ENCODE measurements around the gene MAGEF1.
A peak's percentile ranks its signal among the peaks of the same experiment; 100 is the strongest.

The MAGEF1 gene

GRCh38 chr3:184719709-184720108 lies 7.8 kb upstream of the MAGEF1 start:
- no peak for DNase-seq

- DNase-seq: no peak
Measured at GRCh38 chr3:184718431-184718830, 6.6 kb upstream of the MAGEF1 start.

DNA sequence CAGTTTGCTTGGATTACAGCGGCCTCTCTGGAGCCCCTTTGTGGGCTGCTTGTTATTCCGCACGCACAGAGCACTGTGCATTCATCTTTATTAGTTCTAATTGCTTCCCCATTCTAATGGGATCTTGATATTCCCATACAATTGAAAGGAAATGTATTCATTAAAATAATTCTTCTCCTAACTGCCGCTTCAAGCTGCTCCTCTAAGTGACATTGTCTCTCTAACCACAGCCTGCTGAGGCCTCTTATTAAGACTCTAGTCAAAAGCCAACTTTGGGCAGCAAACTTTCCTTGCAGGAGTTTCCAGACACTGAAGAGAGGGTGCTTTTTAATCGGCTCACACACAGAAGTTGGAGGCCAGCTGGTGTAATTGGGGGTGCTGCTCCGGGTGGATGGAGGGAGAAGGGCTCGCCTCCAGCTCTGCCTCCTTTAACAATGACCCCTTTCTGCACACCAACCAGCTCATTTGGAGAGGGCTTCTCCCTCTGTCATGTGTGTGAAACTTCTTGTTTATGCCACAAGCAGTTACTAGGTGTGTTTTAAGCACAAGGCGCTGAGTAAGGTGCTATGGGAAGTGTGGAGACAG lies 5.6 kb upstream of the MAGEF1 start:
- DNase-seq: no peak

GRCh38 chr3:184716622-184717398 lies 4.9 kb upstream of the MAGEF1 start:
- DNase-seq: no peak

DNA sequence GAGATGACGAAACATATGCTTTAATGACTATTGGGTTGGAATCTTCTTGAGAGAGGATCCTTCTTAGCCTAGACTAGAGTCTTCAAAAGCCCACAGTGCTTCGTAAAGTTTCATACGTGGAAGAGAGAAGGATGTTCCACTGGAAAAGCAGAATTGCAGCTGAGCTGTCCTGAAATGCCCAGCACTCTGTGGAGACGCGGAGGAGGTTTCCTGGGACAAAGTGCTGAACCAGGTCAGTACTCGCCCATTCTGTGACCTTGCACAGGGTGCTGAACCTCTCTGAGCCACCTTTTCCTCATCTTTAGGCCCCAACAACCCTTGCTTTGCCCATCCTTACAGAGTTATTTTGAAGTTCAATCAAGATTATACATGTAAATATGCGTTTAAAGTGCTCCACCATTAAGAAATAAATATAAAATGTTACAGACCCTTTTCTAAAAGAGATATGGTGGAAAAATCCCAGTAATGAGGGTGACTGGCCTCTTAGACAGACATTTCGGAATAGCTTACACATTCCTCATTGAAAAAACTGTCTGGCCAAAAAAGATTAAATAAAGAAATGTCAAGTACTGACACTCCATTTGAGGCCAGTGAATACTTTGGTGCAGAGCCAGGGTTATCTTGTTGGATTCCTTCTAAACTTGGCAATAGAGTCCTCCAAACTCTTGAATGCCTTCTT lies 4.2 kb upstream of the MAGEF1 start:
- DNase-seq: no peak

GRCh38 chr3:184713521-184713920 lies 1.7 kb upstream of the MAGEF1 start:
- DNase-seq: no peak

DNA sequence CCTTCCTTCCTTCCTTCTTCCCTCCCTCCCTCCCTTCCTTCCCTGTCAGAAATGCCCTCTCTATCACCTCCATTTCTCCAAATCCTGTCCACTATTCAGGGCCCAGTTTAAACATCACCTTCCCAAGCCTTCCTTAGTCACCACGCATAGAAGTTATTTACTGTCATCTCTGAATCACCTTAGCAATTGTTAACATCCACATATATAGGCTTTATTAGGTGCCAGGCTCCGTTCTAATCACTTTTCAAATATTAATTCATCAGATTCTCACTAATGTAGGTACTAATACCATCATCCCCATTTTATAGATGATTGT lies 1.1 kb upstream of the MAGEF1 start:
- no peak for DNase-seq

- no peak for DNase-seq
Measured at GRCh38 chr3:184712248-184713039, 580 bp upstream of the MAGEF1 start.

DNA sequence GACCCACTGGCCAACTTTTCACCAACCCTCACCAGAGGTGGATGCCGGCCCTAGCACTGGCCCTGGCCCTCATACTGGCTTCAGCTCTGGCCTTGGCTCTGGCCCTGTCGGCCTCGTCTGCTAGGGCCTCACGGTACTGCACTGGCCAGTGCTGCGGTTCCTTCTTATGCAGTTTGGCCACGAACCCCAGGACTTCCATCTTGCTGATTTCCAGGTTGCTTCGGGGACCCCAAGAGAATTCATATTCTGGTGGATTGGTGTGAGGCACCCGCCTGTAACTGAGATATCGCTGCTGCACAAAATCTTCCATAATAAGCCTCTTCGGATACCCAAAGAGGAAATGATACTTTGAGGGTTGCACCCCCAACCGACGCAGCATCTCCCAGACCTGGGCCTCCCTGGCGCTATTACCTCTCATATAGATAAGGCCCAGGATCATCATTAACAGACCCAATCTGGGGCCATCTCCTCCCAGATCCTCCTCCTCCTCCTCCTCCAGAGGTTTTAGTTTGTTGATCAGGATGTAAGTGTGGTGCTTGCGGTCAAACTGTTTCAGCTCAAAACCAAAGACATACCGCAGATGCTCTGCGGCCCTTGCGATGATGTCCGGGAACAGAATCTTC lies 883 bp downstream of the MAGEF1 start:
- peak in 1 of 2 donors; percentile 8 for DNase-seq

GRCh38 chr3:184703657-184704056 lies 8.2 kb downstream of the MAGEF1 start:
- no peak for DNase-seq

DNA sequence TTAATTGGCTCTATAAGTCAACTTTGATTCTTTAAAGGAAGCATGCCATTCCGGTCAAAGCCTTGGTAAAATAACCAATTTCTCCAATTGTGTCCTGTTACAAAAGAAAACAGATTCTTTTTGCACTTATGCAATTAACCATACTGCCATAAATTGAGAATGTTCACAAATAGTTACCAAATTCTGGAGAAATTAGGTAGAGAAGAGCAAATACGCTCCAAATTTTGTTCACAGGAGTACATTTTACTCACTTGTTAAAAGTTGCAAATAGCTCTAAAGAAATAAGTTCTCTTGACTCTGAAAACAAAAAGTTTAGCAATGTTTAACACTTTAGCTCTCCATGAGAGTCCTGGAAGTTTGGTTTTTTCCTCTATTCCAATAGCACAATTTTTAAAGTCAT lies 11.1 kb downstream of the MAGEF1 start:
- no peak for DNase-seq

DNA sequence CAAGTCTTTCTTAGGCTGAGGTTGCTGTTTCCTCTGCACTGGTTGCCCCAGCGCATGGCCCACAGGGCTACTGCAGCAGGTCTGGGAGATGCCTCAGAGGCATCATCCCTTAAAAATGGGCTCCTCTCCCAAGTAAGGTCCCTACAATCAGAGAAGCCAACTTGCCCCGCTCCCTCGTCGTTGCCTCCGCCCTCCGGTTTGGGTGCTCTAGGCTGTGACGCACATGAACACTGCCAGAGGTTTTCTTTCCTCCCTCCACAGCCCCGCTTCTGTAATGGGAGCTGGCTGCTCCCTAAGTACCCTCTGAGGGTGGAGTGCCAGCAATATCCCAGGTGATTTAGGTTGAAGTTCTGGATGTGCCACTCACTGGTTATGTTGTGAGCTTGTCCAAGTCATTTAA lies 14.0 kb downstream of the MAGEF1 start:
- no peak for DNase-seq

GRCh38 chr3:184696697-184697096 lies 15.2 kb downstream of the MAGEF1 start:
- DNase-seq: no peak

DNA sequence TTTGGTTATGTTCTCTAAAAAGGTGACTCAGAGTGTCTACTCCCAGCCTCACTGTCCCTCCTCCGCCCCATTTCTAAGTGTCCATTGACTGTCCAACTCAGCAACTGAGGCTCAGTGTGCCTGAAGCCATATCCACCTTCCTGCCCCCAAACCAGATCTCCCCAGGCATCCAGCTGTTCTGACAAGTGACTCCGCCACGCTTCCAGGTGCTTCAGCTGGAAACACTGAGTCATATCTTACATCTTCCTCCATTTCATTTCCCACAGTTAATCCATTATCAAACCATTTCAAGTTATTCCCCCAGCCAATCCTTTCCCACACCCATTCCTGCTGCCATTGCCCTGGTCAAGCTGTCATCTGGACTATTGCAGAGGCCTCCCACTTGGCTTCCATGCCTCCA lies 17.1 kb downstream of the MAGEF1 start:
- DNase-seq: no peak

- DNase-seq: no peak
Measured at GRCh38 chr3:184694133-184694665, 17.7 kb downstream of the MAGEF1 start.

DNA sequence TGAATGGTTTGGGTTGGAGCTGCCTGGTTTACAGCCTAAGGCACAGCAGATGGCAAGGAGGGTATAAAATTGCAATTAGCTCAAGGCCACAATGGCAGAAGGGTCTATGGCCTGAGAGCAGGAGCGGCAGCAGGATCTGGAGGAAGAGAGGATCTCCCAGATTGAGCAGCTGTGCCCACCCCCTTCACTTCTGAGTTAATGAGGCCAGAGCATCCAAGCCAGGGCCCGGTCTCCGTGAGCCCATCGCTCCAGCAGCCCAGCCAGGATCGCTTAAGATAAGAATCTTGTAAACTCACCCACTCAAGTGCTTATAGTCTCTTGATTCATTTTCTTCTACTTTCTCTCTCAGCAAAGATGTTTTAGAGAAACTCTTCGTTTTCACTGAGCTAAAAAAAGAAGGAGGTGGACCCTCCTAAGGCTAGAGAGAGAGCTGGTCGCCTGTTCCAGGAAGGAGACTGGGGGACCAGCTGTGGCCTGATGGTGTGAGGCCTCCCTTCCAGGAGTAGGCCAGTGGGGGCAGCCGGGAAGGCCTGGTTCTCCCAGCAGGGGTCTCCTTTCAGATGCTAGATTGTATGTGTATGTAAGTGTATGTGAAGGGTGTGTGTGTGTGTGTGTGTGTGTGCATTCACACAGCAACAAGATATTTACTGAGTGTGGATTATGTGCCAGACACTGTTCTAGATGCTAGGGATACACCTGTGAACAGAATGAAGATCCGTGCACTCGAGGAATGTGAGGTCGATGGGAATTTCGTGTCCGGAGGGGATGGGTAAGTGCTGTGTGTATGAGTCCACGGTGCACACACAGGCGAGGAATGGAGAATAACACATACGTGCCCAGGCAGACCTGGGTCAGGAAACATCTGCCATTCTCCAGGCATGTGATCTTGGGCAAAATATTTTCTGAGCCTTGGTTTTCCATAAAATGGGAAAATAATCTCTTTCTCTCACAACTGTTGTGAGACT lies 18.6 kb downstream of the MAGEF1 start:
- no peak for DNase-seq

DNA sequence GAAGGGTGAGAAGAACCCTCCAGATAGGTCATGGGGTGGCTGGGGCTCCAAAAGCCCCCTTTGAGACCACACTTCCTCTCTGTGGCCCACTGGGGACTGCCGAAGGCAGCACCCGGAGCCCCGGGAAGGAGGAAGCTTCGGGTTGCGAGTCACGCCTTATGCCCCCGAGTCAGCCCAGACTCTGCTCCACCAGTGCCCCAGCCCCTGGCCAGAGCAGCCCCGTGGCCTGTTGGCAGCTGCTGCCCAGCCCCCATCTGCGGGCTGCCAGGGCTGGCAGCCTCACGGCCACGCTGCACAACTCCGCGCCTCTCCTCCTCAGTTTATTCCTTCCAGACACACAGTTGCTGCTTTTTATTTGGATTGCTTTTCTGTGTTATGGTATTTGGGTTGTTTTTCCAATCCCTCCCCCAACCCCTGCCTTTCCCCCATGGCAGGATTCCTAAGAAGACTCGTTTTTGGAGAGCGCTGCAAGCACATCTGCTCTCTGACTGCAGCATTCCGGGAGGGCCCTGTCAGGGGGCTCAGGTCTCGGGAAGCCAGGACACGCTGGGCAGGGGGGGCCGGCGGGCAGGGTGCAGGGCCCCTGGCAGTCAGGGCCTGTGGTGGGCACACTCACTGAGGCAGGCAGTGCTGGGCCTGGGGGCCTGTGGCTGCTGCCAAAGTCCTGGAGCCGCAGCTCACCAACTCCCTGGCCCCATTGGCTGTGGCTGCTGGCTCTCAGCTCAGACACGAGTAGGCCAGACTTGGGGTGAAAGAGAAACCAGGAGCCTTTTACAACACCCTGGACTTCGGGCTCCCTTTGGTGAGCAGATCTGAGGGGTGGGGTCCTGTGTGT lies 20.2 kb downstream of the MAGEF1 start:
- DNase-seq: no peak

- DNase-seq: no peak
Measured at GRCh38 chr3:184690192-184690883, 21.5 kb downstream of the MAGEF1 start.

DNA sequence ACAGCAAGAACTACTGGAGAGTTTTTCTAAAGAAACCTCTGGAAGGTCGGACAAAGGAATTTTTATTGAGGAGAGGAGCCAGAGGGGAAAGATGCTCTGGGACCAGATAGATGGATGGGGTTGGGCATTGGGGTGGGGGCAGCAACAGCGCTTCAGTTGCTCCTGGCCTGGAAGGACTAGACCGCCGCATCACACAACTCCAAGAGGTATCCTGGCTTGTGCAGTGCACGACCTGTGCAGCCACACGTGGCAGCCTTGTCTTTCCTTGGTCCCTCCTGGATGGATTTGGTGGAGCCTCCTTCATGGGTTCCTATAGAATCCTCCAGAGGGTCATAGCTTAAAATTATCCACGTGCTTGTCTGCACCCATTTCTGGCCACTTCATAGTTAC lies 23.0 kb downstream of the MAGEF1 start:
- no peak for DNase-seq

- no peak for DNase-seq
Measured at GRCh38 chr3:184688251-184688881, 23.5 kb downstream of the MAGEF1 start.
